Activated naive CD4-positive, alpha-beta T cell treated with anti-CD3 and anti-CD28 coated beads, Interleukin-2, amount 50 U/mL, for 16 hours (primary cell): ENCODE data around the gene PTPN3.

Experiments
- DNase-seq: peaks from one replicate; pipeline ENCODE4 v3.0.0-alpha.2; 2020

PTPN3 gene

GRCh38 chr9:109474944-109475343 lies 23.2 kb downstream of the PTPN3 start:
- DNase-seq: no peak

- no peak for DNase-seq
Observed at GRCh38 chr9:109474170-109474569, 23.9 kb downstream of the PTPN3 start.

GRCh38 chr9:109473329-109473728 lies 24.8 kb downstream of the PTPN3 start:
- no peak for DNase-seq

- no peak for DNase-seq
Observed at GRCh38 chr9:109471475-109472393, 26.4 kb downstream of the PTPN3 start.

GRCh38 chr9:109469646-109470358 lies 28.3 kb downstream of the PTPN3 start:
- DNase-seq: peak; percentile 58

- DNase-seq: no peak
Observed at GRCh38 chr9:109468927-109469326, 29.2 kb downstream of the PTPN3 start.

GRCh38 chr9:109467936-109468335 lies 30.2 kb downstream of the PTPN3 start:
- no peak for DNase-seq

GRCh38 chr9:109466623-109467590 lies 31.2 kb downstream of the PTPN3 start:
- no peak for DNase-seq

- no peak for DNase-seq
Observed at GRCh38 chr9:109463924-109464625, 34.0 kb downstream of the PTPN3 start.

- no peak for DNase-seq
Observed at GRCh38 chr9:109460576-109460975, 37.5 kb downstream of the PTPN3 start.

- DNase-seq: no peak
Observed at GRCh38 chr9:109459423-109459822, 38.7 kb downstream of the PTPN3 start.

- DNase-seq: no peak
Observed at GRCh38 chr9:109458453-109459211, 39.5 kb downstream of the PTPN3 start.

GRCh38 chr9:109456811-109457210 lies 41.3 kb downstream of the PTPN3 start:
- no peak for DNase-seq

- no peak for DNase-seq
Observed at GRCh38 chr9:109455861-109456260, 42.2 kb downstream of the PTPN3 start.

- DNase-seq: no peak
Observed at GRCh38 chr9:109455391-109455790, 42.7 kb downstream of the PTPN3 start.

- no peak for DNase-seq
Observed at GRCh38 chr9:109454601-109455155, 43.4 kb downstream of the PTPN3 start.

- DNase-seq: no peak
Observed at GRCh38 chr9:109454041-109454440, 44.1 kb downstream of the PTPN3 start.

- no peak for DNase-seq
Observed at GRCh38 chr9:109453210-109453842, 44.8 kb downstream of the PTPN3 start.

- DNase-seq: no peak
Observed at GRCh38 chr9:109452761-109453160, 45.3 kb downstream of the PTPN3 start.

- DNase-seq: no peak
Observed at GRCh38 chr9:109451311-109452025, 46.6 kb downstream of the PTPN3 start.
